ENCODE results near the gene ZIM2. TPM values are rescaled to one million over a fixed set of nuclear protein-coding genes. Genes with fewer than 3 reads are reported as not detected.

ZIM2 gene
- total and polyA plus RNA-seq, 2 experiments from 2014 or later = not detected

GRCh38 chr19:56829596-56829995 is 10.9 kb downstream of the ZIM2 start:
- no peaks in the 10 kb centered on the region for H3K9me2 ChIP-seq (ENCODE audit: insufficient read depth)
- H3K4me1 ChIP-seq (ENCODE audit: insufficient read depth) = no peaks in the 10 kb centered on the region
- H3K27me3 Mint-ChIP-seq (ENCODE audit: insufficient read depth, low read depth, poor library complexity) = no peaks in the 10 kb centered on the region
- no peak overlapping the region for H3K27ac Mint-ChIP-seq
- peaks cover 7% of the 10 kb centered on the region; the same call in 1 of the 2 replicates for H3K36me3 ChIP-seq (ENCODE audit: insufficient read depth)
- no peaks in the 10 kb centered on the region for H3K4me1 Mint-ChIP-seq
- H2AFZ ChIP-seq = no peak overlapping the region
- no peaks in the 10 kb centered on the region for H4K20me1 ChIP-seq (replicated peaks; ENCODE audit: insufficient read depth)
- no peak overlapping the region for H3K27ac ChIP-seq (ENCODE audit: low read depth)
- no peak overlapping the region for H3K4me2 ChIP-seq
- DNase-seq (ENCODE audit: low spot score) (no peak), ATAC-seq (no peak)
- H3K9me3 Mint-ChIP-seq = peaks cover 100% of the 10 kb centered on the region
- H3K36me3 Mint-ChIP-seq (ENCODE audit: low read depth) = peaks cover 29% of the 10 kb centered on the region; the same call in 2 of the 3 replicates
- H3K27me3 ChIP-seq (ENCODE audit: insufficient read depth) = no peaks in the 10 kb centered on the region
- H3K4me3 Mint-ChIP-seq = no peak overlapping the region
- TF ChIP-seq NANOG (IDR thresholded peaks at IDR 0.05; ENCODE audit: borderline replicate concordance) = no peak
- TF ChIP-seq ETS1 (IDR thresholded peaks at IDR 0.05) = no peak
- TF ChIP-seq EZH2 (IDR thresholded peaks at IDR 0.05; ENCODE audit: low read depth, unreplicated experiment) = no peak
- no peak for TF ChIP-seq STAT1 (IDR thresholded peaks at IDR 0.05; ENCODE audit: unreplicated experiment)
- no peak for TF ChIP-seq ZNF462 (CRISPR knock-in tag; IDR thresholded peaks at IDR 0.05)
- TF ChIP-seq ZNF114 (CRISPR knock-in tag; IDR thresholded peaks at IDR 0.05) = no peak
- no peak for TF ChIP-seq REST (IDR thresholded peaks at IDR 0.05; ENCODE audit: unreplicated experiment)
- no peaks in the 10 kb centered on the region for H3K79me2 ChIP-seq (replicated peaks; ENCODE audit: insufficient read depth)
- no peak overlapping the region for H3K4me3 ChIP-seq
- no peaks in the 10 kb centered on the region for H3F3A ChIP-seq (replicated peaks; ENCODE audit: low read depth)
